GM19023 (cell line): Measurements from ENCODE around the gene ASPG.

Source experiments
- ATAC-seq: cut with Tn5 transposase; IDR thresholded peaks from one replicate; pipeline ENCODE4 v1.9.1; 2021; ENCODE audit warnings: mild to moderate bottlenecking, moderate library complexity; ENCODE audit not compliant: unreplicated experiment

The ASPG gene

DNA sequence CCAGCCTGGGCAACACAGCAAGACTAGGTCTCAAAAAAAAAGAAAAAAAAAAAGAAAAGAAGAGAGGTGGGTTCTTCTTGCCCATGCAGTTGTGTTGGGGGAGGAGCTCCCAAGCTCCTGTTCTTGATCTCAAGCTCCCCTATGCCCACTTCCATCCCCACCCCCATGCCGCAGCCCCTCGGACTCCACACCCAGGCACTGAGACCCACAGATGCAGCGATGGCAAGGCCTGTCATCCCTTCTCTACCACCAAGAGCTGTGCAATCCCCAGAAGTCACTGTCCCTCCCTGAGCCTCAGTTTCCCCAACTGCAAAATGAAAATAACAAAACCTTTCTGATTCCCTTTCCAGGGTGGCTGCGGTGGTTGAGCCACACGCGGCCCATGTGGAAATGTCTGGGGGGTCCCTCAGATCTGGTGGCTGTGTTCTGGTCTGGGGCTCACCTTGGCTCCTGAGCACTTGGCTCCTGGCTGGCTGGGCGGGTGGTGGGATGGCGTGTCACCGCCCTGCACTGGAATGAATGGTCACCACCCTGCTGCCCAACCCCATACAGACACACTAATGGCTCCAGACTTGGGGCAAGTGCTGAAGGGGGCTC, 30.3 kb downstream of the ASPG start:
- no peak for ATAC-seq

DNA sequence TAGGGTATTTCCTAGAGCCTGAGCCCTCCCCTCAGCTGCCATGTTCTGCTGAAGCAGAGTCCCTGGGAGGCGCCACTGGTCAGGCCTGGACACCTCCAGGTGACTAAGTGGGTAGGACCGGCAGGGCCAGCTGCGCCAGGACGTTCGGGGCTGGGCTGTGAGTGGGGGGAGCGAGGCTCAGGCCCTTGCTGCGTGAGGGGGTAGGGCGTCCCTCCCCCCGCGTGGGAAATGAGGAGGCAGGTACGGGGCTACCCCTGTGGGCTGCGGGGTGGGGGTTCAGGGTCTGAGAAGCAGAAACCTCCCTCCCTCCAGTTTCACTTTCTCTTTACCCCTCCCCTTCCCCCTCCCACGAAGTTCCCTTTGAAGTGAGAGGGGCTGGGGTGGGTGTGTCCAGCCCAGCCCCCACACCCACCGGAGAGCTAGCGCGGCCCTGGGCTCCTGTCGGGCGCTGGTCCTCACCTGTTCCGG, 30.8 kb downstream of the ASPG start:
- ATAC-seq: no peak

GRCh38 chr14:104116756-104117340, 31.3 kb downstream of the ASPG start:
- ATAC-seq: no peak

DNA sequence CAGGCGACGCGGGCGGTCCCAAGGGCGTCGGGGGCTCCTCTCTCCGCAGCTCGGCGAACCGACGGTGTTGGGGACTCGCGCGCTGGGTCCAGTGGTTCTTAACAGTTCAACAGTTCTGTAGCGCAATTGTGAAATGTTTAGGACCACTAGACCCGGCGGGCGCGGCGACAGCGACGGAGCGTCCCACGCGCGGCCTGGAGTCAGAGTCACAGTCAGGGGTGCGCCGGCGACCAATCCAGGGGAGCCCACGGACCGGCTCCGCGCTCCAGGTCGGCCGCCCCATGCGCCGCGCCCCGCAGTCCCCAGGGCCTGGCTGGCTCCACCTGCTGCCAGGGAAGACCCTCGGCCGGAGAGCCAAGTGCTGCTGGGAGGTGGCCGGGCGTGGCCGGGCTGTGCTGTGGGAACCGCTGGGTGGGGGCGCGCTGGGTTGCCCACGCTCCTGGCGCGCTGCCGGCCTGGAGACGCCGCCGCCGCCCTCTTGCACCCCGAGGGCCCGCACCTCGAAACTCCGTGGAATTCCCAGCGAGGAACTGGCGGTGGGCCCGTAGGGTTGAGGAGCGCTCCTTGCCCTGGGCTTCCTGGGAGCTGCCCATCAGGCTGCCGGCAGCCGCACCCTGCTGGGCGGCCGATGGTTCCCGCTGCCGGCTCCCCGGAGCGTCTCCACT, 32.0 kb downstream of the ASPG start:
- no peak for ATAC-seq

DNA sequence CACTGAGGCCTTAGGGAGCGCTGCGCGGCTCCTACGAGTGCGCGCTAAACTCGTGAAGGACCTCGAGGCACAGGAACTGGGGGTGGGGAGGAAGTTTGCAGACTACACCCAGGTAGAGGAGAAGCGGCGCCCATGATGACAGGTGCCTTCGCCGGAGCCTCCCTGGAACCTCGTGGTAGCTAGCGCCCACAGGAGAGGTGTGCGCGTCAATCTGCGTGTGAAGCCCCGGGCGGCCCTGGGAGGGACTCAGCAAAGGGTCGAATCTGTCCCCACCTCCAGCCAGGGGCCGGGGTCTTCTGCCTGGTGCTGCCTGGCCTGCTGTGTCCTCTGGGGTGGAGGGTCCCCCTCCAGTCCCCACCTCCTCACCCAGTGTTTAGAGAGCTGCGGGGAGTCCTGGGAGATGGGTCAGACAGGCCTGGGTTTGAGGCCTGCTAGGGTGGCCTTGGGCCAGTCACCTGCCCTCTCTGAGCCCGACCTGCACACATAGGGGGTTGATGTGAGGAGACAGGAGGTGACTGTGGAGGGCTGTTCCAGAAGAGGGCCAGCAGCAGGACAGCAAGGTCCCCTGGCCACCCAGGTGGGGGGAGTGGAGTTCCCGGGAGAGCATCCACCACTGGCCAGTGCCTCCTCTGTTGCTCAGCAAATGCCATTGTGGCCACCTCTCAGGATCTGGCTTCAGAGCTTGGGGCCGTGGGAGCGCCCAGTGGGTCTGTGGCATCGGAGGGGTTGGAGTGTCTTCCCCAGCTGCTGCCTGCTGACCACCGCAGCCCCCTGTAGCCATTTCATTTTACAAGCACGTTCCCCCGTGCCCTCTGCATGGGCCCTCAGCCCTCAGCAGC, 32.7 kb downstream of the ASPG start:
- no peak for ATAC-seq

GRCh38 chr14:104119119-104119487, 33.6 kb downstream of the ASPG start:
- no peak for ATAC-seq

GRCh38 chr14:104119488-104120251, 34.2 kb downstream of the ASPG start:
- ATAC-seq: no peak

- no peak for ATAC-seq
These were observed 34.8 kb downstream of the ASPG start for GRCh38 chr14:104120281-104120741.

GRCh38 chr14:104121142-104121541, 35.6 kb downstream of the ASPG start:
- ATAC-seq: no peak

GRCh38 chr14:104123879-104124278, 38.4 kb downstream of the ASPG start:
- ATAC-seq: no peak

DNA sequence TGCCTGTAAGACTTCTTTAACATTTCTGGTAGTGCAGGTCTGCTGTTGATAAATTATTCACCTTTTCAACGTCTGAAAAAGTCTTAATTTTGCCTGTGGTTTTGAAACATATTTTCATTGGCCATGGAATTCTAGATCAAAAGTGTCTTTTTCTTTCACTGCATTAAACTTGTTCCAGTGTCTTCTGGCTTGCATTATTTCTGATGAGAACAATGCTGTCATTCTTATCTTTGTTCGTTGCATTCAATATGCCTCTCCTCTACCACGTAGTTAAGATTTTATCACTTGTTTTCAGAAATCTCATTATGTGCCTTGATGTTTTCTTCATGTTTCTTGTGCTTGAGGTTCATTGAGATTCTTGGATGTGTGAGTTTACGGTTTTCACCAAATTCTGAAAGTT, 39.5 kb downstream of the ASPG start:
- ATAC-seq: no peak

DNA sequence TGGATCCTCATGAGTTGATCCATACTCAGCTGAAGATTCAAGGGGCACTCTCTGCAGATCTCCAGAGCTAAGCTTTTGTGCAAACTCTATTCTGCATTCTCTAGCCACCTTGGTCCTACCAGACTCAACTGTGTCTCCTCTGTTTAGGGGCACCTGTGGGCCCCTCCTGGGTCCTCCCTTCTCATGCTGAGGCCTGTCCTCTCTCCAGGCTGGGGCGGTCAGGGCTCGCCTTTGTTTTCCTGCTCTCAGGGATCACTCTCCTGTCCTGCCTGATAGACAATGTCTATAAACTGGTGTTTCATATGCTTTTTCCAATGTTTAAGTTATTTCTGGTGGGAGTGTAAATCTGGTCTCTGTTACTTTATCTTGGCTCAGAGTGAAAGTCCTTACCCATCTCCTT, 41.3 kb downstream of the ASPG start:
- no peak for ATAC-seq

DNA sequence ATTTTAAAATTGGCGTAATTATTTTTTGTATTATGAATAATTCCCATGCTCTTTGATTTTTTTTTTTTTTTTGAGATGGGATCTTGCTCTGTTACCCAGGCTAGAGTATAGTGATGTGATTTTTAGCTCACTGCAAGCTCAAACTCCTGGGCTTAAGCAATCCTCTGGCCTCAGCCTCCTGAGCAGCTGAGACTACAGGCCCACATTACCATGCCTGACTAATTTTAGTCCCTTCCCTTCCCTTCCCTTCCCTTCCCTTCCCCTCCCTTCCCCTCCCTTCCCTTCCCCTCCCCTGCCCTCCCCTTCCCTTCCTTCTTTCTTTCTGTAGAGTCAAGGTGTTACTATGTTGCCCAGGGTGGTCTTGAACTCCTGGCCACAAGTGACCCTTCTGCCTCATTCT, 43.5 kb downstream of the ASPG start:
- ATAC-seq: no peak

GRCh38 chr14:104129556-104129955, 44.1 kb downstream of the ASPG start:
- no peak for ATAC-seq

DNA sequence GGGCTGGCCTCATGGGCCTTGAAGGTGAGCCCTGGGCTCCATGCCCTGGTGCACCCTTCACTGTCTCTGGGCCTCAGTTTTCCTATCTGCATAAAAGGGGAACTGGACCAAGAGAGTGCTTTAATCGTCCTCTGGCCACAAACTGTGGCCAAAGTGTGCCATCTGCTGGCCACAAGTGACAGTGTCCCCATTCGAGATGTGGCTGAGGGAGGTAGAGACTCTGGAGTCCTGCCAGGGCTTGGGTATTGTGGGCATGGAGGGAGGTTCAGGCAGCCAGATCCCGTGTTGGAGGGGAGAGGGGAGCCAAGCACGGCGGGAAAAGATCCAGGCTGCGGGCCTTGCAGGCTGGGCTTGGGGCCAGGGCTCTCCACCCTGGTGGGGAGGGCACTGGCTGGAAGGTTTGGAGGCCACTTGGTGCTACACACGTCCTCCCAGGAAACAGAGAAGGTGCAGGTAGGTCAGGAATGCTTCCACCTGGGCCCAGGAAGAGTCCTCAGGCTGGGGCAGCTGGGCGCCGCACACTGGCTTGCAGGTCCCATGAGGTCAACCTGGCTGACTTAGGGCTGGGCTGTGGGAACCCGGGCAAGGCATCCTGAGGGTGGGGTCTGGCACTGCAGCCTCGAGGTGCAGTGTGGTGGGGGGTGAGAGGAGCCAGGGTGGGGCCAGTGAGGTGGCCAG, 45.6 kb downstream of the ASPG start:
- ATAC-seq: no peak

DNA sequence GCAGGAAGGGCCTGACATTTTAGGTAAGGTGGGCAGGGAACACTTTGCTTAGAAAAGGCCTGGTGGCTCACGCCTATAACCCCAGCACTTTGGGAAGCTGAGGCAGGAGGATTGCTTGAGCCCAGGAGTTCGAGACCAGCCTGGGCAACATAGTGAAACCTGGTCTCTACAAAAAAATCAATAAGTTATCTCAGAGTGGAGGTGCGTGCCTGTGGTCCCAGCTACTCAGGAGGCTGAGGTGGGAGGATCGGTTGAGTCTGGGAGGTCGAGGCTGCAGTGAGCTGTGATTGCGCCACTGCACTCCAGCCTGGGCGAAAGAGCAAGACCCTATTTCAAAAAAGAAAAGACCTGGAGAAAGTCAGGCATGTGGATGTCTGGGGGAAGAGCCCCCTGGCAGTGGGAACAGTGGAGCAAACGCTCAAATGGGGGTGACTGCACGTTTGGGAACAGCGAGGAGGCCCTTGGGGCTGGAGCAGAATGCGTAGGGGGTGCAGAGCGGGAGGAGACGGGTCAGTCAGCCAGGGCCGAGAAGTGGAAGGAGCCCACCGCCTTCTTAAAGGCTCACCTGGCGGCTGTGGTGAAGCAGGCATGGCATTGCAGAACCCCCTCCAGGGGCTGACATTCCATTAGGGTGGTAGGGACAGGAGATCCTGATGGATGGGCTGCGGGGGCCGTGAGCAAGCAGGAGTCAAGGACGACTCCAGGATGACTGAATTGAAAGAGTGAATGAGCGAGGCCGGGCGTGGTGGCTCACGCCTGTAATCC, 46.6 kb downstream of the ASPG start:
- ATAC-seq: no peak

DNA sequence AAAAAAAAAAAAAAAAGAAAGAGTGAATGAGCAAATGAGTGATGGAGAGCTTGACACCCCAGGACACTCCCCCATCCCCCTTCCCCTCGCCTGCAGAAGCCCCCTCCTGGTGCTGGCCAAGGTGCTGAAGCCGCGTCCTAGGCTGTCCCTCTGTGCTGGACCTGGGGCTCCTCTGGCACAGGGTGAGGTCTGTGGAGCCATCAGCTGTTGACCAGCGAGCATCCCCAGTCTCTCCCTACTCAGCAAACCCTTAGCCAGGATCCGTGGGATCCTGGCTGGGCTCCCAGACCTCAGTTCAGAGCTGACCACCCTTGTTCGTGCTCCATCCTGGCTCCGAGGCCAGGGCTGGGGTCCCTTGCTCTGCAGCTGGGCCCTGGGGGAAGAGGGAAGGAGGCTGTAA, 47.5 kb downstream of the ASPG start:
- no peak for ATAC-seq

GRCh38 chr14:104133496-104133895, 48.0 kb downstream of the ASPG start:
- no peak for ATAC-seq
